ENCODE data around the gene MEGF10.

Gene MEGF10

GRCh38 chr5:127418974-127419682 is 128.5 kb downstream of the MEGF10 start:
- no peak overlapping the region for H3K9ac ChIP-seq (ENCODE audit: low read length)
- no peak overlapping the region for H3K18ac ChIP-seq (ENCODE audit: low read depth in 1 of 2, low read length in 2 of 2)
- no peak overlapping the region for H4K91ac ChIP-seq (ENCODE audit: low read length)
- DNase-seq, result no peak
- no peak overlapping the region for H3K4me2 ChIP-seq (ENCODE audit: low read length, poor library complexity, severe bottlenecking)
- H3K27me3 ChIP-seq (ENCODE audit: control insufficient read depth in 1 of 2, insufficient read depth in 1 of 2, low read length in 2 of 2), result no peaks in the 10 kb centered on the region
- H3K79me1 ChIP-seq (replicated peaks; ENCODE audit: low read length, poor library complexity, severe bottlenecking), result no peaks in the 10 kb centered on the region
- H4K8ac ChIP-seq (ENCODE audit: low read length), result no peak overlapping the region
- no peak overlapping the region for H2BK5ac ChIP-seq (ENCODE audit: low read depth, low read length, poor library complexity, severe bottlenecking)
- no peak overlapping the region for H3K23ac ChIP-seq (ENCODE audit: low read length in 2 of 2)
- H3K4ac ChIP-seq (ENCODE audit: low read depth in 1 of 2, low read length in 2 of 2), result no peak overlapping the region
- no peak overlapping the region for H2BK15ac ChIP-seq (ENCODE audit: low read depth, poor library complexity, severe bottlenecking)
- no peak overlapping the region for H3K27ac ChIP-seq (ENCODE audit: low read length, poor library complexity, severe bottlenecking)
- H2AK5ac ChIP-seq (ENCODE audit: low read length, severe bottlenecking), result no peak overlapping the region
- H2AFZ ChIP-seq (ENCODE audit: low read depth, low read length), result no peak overlapping the region
- no peaks in the 10 kb centered on the region for H3K4me1 ChIP-seq (ENCODE audit: control insufficient read depth, insufficient read depth, low read depth, low read length)
- H3K14ac ChIP-seq (ENCODE audit: low read length in 2 of 2), result no peak overlapping the region
- H3K36me3 ChIP-seq (ENCODE audit: control insufficient read depth in 1 of 2, insufficient read depth in 2 of 2, low read depth in 1 of 2, low read length in 2 of 2), result no peaks in the 10 kb centered on the region
- no peak overlapping the region for H2BK120ac ChIP-seq (ENCODE audit: low read depth, low read length)
- 93% methylated on average over 5 of the region's 7 CpGs for WGBS
- no peak overlapping the region for H3K4me3 ChIP-seq (ENCODE audit: insufficient read depth in 1 of 2, low read depth in 1 of 2, low read length in 2 of 2)
- H3K9me3 ChIP-seq (ENCODE audit: control insufficient read depth, low read length), result no peaks in the 10 kb centered on the region
- H2BK12ac ChIP-seq (ENCODE audit: low read length in 2 of 2), result no peak overlapping the region

GRCh38 chr5:127419683-127420257 is 129.2 kb downstream of the MEGF10 start:
- H3K9me3 ChIP-seq (ENCODE audit: control insufficient read depth, low read length), result no peaks in the 10 kb centered on the region
- no peak overlapping the region for H3K14ac ChIP-seq (ENCODE audit: low read length in 2 of 2)

GRCh38 chr5:127420758-127421157 is 130.2 kb downstream of the MEGF10 start:
- no peak overlapping the region for H2BK12ac ChIP-seq (ENCODE audit: low read length in 2 of 2)
- no peak overlapping the region for H3K9ac ChIP-seq (ENCODE audit: low read length)
- H3K79me1 ChIP-seq (replicated peaks; ENCODE audit: low read length, poor library complexity, severe bottlenecking), result no peaks in the 10 kb centered on the region
- H3K27ac ChIP-seq (ENCODE audit: low read length, poor library complexity, severe bottlenecking), result no peak overlapping the region
- H2AFZ ChIP-seq (ENCODE audit: low read depth, low read length), result no peak overlapping the region
- no peak overlapping the region for H4K8ac ChIP-seq (ENCODE audit: low read length)
- H2BK120ac ChIP-seq (ENCODE audit: low read depth, low read length), result no peak overlapping the region
- H3K27me3 ChIP-seq (ENCODE audit: control insufficient read depth in 1 of 2, insufficient read depth in 1 of 2, low read length in 2 of 2), result no peaks in the 10 kb centered on the region
- H4K91ac ChIP-seq (ENCODE audit: low read length), result no peak overlapping the region
- no peak overlapping the region for H2BK15ac ChIP-seq (ENCODE audit: low read depth, poor library complexity, severe bottlenecking)
- no peak overlapping the region for H3K4me3 ChIP-seq (ENCODE audit: insufficient read depth in 1 of 2, low read depth in 1 of 2, low read length in 2 of 2)
- no peak overlapping the region for H3K4ac ChIP-seq (ENCODE audit: low read depth in 1 of 2, low read length in 2 of 2)
- 49% methylated on average over 3 of the region's 3 CpGs for WGBS
- no peak overlapping the region for H3K23ac ChIP-seq (ENCODE audit: low read length in 2 of 2)
- no peak overlapping the region for H3K4me2 ChIP-seq (ENCODE audit: low read length, poor library complexity, severe bottlenecking)
- no peak overlapping the region for H3K14ac ChIP-seq (ENCODE audit: low read length in 2 of 2)
- no peak for DNase-seq
- H3K18ac ChIP-seq (ENCODE audit: low read depth in 1 of 2, low read length in 2 of 2), result no peak overlapping the region
- peaks cover 2% of the 10 kb centered on the region for H3K4me1 ChIP-seq (ENCODE audit: control insufficient read depth, insufficient read depth, low read depth, low read length)
- H3K9me3 ChIP-seq (ENCODE audit: control insufficient read depth, low read length), result no peaks in the 10 kb centered on the region
- H2AK5ac ChIP-seq (ENCODE audit: low read length, severe bottlenecking), result no peak overlapping the region
- H2BK5ac ChIP-seq (ENCODE audit: low read depth, low read length, poor library complexity, severe bottlenecking), result no peak overlapping the region
- H3K36me3 ChIP-seq (ENCODE audit: control insufficient read depth in 1 of 2, insufficient read depth in 2 of 2, low read depth in 1 of 2, low read length in 2 of 2), result no peaks in the 10 kb centered on the region

More at GRCh38 chr5:127419683-127420257, 129.2 kb downstream of the MEGF10 start:
- Histone ChIP-seq H3K27ac (ENCODE audit: low read length, poor library complexity, severe bottlenecking) (no peak overlapping the region), H3K9ac (ENCODE audit: low read length) (no peak overlapping the region), H2BK15ac (ENCODE audit: low read depth, poor library complexity, severe bottlenecking) (no peak overlapping the region), H4K8ac (ENCODE audit: low read length) (no peak overlapping the region), H3K4ac (ENCODE audit: low read depth in 1 of 2, low read length in 2 of 2) (no peak overlapping the region), H3K27me3 (ENCODE audit: control insufficient read depth in 1 of 2, insufficient read depth in 1 of 2, low read length in 2 of 2) (no peaks in the 10 kb centered on the region), H3K4me2 (ENCODE audit: low read length, poor library complexity, severe bottlenecking) (no peak overlapping the region), H2AK5ac (ENCODE audit: low read length, severe bottlenecking) (no peak overlapping the region), H3K18ac (ENCODE audit: low read depth in 1 of 2, low read length in 2 of 2) (no peak overlapping the region), H4K91ac (ENCODE audit: low read length) (no peak overlapping the region), H3K36me3 (ENCODE audit: control insufficient read depth in 1 of 2, insufficient read depth in 2 of 2, low read depth in 1 of 2, low read length in 2 of 2) (no peaks in the 10 kb centered on the region), H3K4me3 (ENCODE audit: insufficient read depth in 1 of 2, low read depth in 1 of 2, low read length in 2 of 2) (no peak overlapping the region), H2BK5ac (ENCODE audit: low read depth, low read length, poor library complexity, severe bottlenecking) (no peak overlapping the region), H3K23ac (ENCODE audit: low read length in 2 of 2) (no peak overlapping the region), H2BK120ac (ENCODE audit: low read depth, low read length) (no peak overlapping the region), H3K79me1 (replicated peaks; ENCODE audit: low read length, poor library complexity, severe bottlenecking) (no peaks in the 10 kb centered on the region), H2BK12ac (ENCODE audit: low read length in 2 of 2) (no peak overlapping the region), H2AFZ (ENCODE audit: low read depth, low read length) (no peak overlapping the region), H3K4me1 (ENCODE audit: control insufficient read depth, insufficient read depth, low read depth, low read length) (no peaks in the 10 kb centered on the region)
- no peak for DNase-seq
- WGBS, result 94% methylated on average over 18 of the region's 18 CpGs

- H2AK5ac ChIP-seq (ENCODE audit: low read length, severe bottlenecking), result no peak overlapping the region
- 92% methylated on average over 1 of the region's 2 CpGs for WGBS
- H2BK15ac ChIP-seq (ENCODE audit: low read depth, poor library complexity, severe bottlenecking), result no peak overlapping the region
- no peak overlapping the region for H3K4me3 ChIP-seq (ENCODE audit: insufficient read depth in 1 of 2, low read depth in 1 of 2, low read length in 2 of 2)
- H3K4me1 ChIP-seq (ENCODE audit: control insufficient read depth, insufficient read depth, low read depth, low read length), result peaks cover 2% of the 10 kb centered on the region
- no peak overlapping the region for H2AFZ ChIP-seq (ENCODE audit: low read depth, low read length)
- no peak overlapping the region for H3K9ac ChIP-seq (ENCODE audit: low read length)
- no peak overlapping the region for H3K14ac ChIP-seq (ENCODE audit: low read length in 2 of 2)
- H3K79me1 ChIP-seq (replicated peaks; ENCODE audit: low read length, poor library complexity, severe bottlenecking), result no peaks in the 10 kb centered on the region
- no peak overlapping the region for H4K8ac ChIP-seq (ENCODE audit: low read length)
- H3K18ac ChIP-seq (ENCODE audit: low read depth in 1 of 2, low read length in 2 of 2), result no peak overlapping the region
- no peaks in the 10 kb centered on the region for H3K9me3 ChIP-seq (ENCODE audit: control insufficient read depth, low read length)
- no peak overlapping the region for H3K27ac ChIP-seq (ENCODE audit: low read length, poor library complexity, severe bottlenecking)
- H3K4ac ChIP-seq (ENCODE audit: low read depth in 1 of 2, low read length in 2 of 2), result no peak overlapping the region
- H2BK5ac ChIP-seq (ENCODE audit: low read depth, low read length, poor library complexity, severe bottlenecking), result no peak overlapping the region
- H2BK120ac ChIP-seq (ENCODE audit: low read depth, low read length), result no peak overlapping the region
- H3K4me2 ChIP-seq (ENCODE audit: low read length, poor library complexity, severe bottlenecking), result no peak overlapping the region
- H4K91ac ChIP-seq (ENCODE audit: low read length), result no peak overlapping the region
- no peak overlapping the region for H3K23ac ChIP-seq (ENCODE audit: low read length in 2 of 2)
- no peaks in the 10 kb centered on the region for H3K27me3 ChIP-seq (ENCODE audit: control insufficient read depth in 1 of 2, insufficient read depth in 1 of 2, low read length in 2 of 2)
- no peak overlapping the region for H2BK12ac ChIP-seq (ENCODE audit: low read length in 2 of 2)
- H3K36me3 ChIP-seq (ENCODE audit: control insufficient read depth in 1 of 2, insufficient read depth in 2 of 2, low read depth in 1 of 2, low read length in 2 of 2), result no peaks in the 10 kb centered on the region
- no peak for DNase-seq
Measured at GRCh38 chr5:127421471-127421870, 130.9 kb downstream of the MEGF10 start.
